Renal cortex interstitium (tissue), 11 donors: Measurements from ENCODE around the gene SORCS2. TPM values are rescaled to one million over a fixed set of nuclear protein-coding genes. Genes with fewer than 3 reads are reported as not detected.

ENCODE experiments used
- DNase-seq, 11 donors: peaks; one replicate each; pipeline ENCODE4 v3.0.0-alpha.2; 2013; ENCODE audit warnings: low read depth in 9 of 11, low spot score in 4 of 11; ENCODE audit errors: extremely low read depth in 1 of 11
- polyA plus RNA-seq, 3 donors: library from polyadenylated mRNA; unstranded; fragments of 120-200 nt; gene quantifications; one replicate each; pipeline ENCODE4 v1.2.1, GENCODE V29; 2013; ENCODE audit not compliant: insufficient read length in 3 of 3

The SORCS2 gene
- polyA plus RNA-seq, 3 donors: 8.3 to 13.3 (median 9.9) TPM

- DNase-seq: no peak
Observed at GRCh38 chr4:7195546-7196287, 3.4 kb downstream of the SORCS2 start.

GRCh38 chr4:7196288-7196651 lies 3.9 kb downstream of the SORCS2 start:
- no peak for DNase-seq

DNA sequence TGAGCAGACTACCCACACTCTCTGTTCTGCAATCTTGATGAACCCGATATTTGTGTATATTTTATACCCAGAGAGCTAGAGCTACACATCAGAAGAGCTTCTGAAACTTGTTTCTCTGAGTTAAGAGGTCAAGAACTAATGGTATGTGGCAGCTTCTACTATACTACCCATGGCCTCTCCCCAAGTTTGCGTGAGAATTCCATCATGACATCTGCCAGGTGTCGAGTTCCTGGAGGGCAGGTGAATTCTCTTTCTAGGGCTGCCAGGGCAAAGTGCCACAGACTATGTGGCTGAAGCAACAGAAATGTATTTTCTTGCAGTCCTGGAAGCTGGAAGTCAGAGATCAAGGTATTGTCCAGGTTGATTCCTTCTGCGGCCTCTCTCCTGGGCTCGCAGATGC lies 4.4 kb downstream of the SORCS2 start:
- no peak for DNase-seq

- DNase-seq: no peak
Observed at GRCh38 chr4:7197910-7198309, 5.6 kb downstream of the SORCS2 start.

DNA sequence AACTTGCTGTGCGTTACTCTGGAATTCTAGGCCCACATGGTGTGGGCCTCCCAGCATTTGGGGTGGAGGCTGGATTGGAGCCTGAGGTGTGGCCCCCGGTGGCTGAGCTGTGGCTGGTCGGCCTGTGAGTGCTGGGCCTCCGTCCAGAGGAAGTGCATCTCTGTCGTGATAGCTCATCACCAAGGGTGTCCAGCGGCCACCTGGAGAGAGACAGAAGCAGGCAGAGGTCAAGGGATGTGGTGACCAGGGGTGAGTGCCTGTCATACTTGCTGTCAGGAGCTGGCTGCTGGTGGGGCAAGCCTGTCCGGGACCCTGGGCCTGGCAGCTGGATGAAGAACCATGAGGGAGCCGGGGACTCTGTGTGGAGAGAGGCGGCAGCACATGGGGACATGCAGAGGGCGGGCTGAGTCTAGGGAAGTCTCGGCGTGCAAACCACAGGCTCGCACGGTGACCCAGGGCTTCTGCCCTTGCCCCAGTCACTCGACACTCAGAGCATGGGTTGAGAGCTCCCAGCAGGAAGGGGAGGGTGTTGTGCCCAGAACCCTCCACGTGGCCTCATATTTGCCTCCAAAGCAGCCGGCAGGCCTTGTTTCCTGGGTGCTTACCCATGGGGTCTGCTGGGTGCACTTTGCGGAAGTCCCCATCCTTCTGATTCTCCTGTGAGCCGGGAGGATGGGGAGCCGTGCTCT lies 6.2 kb downstream of the SORCS2 start:
- no peak for DNase-seq

GRCh38 chr4:7199129-7199725 lies 6.9 kb downstream of the SORCS2 start:
- DNase-seq: no peak

- no peak for DNase-seq
Observed at GRCh38 chr4:7199771-7200441, 7.6 kb downstream of the SORCS2 start.

GRCh38 chr4:7200801-7201200 lies 8.5 kb downstream of the SORCS2 start:
- DNase-seq: no peak

- DNase-seq: no peak
Observed at GRCh38 chr4:7201420-7202305, 9.3 kb downstream of the SORCS2 start.

DNA sequence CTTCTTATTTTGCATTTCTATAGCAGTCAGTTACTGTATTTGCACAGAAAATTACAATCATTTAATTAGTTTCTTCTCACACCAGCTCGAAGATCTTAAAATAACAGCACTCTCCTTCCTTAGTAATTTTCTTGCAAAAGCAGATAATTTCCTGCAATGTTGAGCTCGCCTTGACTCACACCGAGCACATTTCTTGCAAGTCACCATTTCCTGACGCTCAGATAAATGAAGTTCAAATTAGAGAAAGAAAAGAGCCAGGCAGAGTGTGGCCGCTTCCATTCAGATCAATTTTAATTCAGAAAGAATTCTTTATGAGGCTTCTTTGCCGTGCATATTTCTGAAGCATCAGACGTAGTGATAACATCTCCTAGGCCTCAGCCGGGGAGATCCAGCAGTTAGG lies 10.1 kb downstream of the SORCS2 start:
- DNase-seq: no peak

- DNase-seq: no peak
Observed at GRCh38 chr4:7204656-7205387, 12.5 kb downstream of the SORCS2 start.

GRCh38 chr4:7206385-7206784 lies 14.0 kb downstream of the SORCS2 start:
- DNase-seq: no peak

GRCh38 chr4:7206911-7207567 lies 14.7 kb downstream of the SORCS2 start:
- DNase-seq: no peak

GRCh38 chr4:7207628-7208231 lies 15.4 kb downstream of the SORCS2 start:
- DNase-seq: no peak

DNA sequence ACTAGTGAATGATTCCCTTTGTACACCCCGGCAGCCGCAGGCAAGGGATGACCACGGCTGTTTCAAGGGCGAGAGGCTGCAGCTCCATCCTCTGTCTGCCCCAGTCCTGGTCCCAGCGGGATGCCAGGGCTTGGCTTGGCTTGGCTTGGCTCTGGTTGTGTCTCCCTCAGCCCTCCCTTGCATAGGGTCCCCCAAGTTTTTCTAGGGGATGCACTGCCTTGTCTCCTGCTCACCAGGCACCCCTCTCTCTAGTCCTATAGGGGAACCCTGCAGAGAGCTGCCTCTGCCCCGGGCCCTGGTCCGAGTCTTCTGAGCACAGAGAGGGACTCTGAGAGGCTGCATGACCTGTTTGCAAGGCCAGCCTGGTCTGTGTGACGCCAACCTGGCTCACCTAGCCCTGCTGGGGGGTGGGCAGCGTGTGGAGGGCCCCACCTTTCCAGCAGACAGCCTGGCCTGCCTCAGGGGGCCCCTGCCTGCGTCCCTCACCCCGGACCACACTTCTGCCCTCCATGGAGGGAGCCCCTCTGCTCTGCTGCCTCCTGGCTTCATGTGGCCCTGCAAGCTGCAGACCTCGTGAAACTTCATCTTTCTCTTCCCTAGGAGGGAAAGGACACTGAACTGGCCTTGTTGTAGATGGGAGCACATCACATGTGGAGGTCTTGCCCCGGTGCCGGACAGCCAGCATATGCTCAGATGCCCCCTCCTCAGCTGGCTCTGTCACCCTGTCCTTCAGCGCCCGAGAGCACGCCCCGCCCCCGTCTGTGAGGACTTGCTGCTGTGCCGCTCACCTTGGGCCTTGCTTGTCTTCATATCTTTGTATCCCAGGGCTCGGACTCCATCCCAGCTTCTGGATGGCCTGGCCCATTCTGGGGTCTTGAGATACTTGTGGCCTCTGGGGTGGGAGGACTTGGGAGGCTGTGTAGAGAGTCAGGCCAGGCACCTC lies 16.4 kb downstream of the SORCS2 start:
- DNase-seq: no peak

GRCh38 chr4:7209699-7210098 lies 17.4 kb downstream of the SORCS2 start:
- no peak for DNase-seq
